T-helper 17 cell (primary cell): Measurements from ENCODE around the gene SLC12A7. TPM values are rescaled to one million over a fixed set of nuclear protein-coding genes. Genes with fewer than 3 reads are reported as not detected.
"Not testable (repeated sequence)": the region's sequence is repeated elsewhere in the genome, so short reads cannot be mapped to it uniquely, and the experiment has no call there.

ENCODE experiments used
- ATAC-seq: fragments of 150-1000 bp; cut with Tn5 transposase; 2 replicates; pipeline ENCODE4 v1.10.0; 2021; ENCODE audit warnings: mild to moderate bottlenecking, moderate library complexity
- DNase-seq, 3 donors: peaks; one replicate each; pipeline versions ENCODE4 v3.0.0 to v3.0.0-alpha.2; 2020 to 2021
- H3K9me3 ChIP-seq: one replicate; pipeline ENCODE4 v1.7.0; 2013; ENCODE audit warnings: low read length, mild to moderate bottlenecking; ENCODE audit not compliant: control insufficient read depth, poor library complexity, severe bottlenecking
- H3K27ac Mint-ChIP-seq: one replicate; pipeline ENCODE4 v1.8.0; 2022; ENCODE audit warnings: mild to moderate bottlenecking, moderate library complexity, mixed read lengths
- H3K27me3 Mint-ChIP-seq: one replicate; pipeline ENCODE4 v1.8.0; 2022; ENCODE audit warnings: mixed read lengths
- H3K36me3 Mint-ChIP-seq: one replicate; pipeline ENCODE4 v1.8.0; 2022; ENCODE audit warnings: low read depth, mixed read lengths
- H3K4me1 Mint-ChIP-seq: one replicate; pipeline ENCODE4 v1.8.0; 2022; ENCODE audit warnings: mild to moderate bottlenecking, mixed read lengths
- H3K4me3 Mint-ChIP-seq: one replicate; pipeline ENCODE4 v1.8.0; 2022; ENCODE audit warnings: mild to moderate bottlenecking, moderate library complexity, mixed read lengths
- total RNA-seq, 4 donors: library from RNA in 2 of 4; stranded (reverse) in 2 of 4; gene quantifications; one replicate each; pipeline ENCODE4 v1.2.3 and lab custom pipeline; 2022 to 2026

SLC12A7 gene
- total RNA-seq, 2 donors from 2014 or later = 36.6 to 88.0 TPM

DNA sequence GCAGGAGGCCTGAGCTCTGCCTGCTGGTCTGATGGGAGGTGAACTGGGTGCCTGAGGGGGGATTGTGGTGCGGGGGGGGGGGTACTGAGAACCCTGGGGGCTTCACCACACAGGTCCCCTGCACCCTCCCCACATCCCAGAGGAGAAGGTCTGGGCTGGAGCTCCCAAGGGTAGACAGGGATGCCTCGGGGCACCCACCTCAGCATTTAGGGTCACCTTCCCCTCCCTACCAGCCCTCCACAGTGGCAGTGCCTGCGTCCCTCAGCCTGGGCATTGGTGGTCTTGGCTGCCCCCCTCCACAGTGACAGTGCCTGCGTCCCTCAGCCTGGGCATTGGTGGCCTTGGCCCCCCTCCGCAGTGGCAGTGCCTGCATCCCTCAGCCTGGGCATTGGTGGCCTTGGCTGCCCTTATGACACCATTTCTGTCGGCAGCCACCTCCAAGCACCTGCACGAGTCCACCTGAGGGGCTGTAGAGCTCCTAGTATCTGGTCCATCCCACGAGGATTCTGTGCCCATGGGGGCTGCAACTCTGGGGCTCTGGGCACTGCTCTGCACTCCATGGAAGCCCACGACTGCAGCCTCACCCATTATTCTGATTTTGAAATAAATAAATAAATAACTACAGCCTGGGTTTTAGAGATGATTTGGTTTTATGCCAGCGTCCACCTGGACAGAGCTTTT is 81.8 kb downstream of the SLC12A7 start:
- peaks cover 12% of the 10 kb centered on the region for H3K27me3 Mint-ChIP-seq

DNA sequence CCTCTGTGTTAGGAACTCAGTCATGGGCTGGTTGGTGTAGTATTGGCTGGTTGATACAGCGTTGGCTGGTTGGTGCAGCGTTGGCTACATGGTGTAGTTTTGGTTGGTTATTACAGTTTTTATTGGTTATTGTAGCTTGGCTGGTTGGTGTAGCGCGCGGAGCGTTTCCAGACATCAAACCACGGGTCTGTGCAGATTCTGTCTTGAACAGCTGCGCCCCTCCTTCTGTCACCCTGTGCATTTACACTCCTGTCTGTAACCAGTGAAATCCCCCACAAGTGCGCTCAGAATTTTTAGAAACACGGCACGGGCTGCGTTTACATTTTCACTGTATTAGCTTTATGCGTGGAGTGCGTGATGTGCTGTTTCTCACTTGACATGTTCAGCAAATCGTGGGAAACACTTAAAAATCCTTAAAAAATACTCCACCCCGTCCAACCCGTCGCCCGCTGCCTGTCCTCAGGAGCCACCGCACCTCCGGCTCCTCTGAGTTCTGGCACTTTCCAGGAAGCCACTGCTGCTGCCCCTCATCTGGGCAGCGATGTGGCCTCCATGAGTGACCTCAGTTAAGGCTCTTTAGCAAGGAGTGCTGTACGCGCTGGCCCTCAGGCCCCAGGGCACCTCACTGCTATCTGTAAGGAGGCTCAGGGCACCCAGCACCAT is 82.5 kb downstream of the SLC12A7 start:
- peaks cover 12% of the 10 kb centered on the region for H3K27me3 Mint-ChIP-seq

More for the DNA sequence above, 81.8 kb downstream of the SLC12A7 start:
- ATAC-seq (no peak), DNase-seq (no peak)
- no peaks in the 10 kb centered on the region for H3K36me3 Mint-ChIP-seq
- H3K27ac Mint-ChIP-seq = no peak overlapping the region
- no peak overlapping the region for H3K4me3 Mint-ChIP-seq
- H3K9me3 ChIP-seq = no peaks in the 10 kb centered on the region
- H3K4me1 Mint-ChIP-seq = peaks cover 7% of the 10 kb centered on the region

DNA sequence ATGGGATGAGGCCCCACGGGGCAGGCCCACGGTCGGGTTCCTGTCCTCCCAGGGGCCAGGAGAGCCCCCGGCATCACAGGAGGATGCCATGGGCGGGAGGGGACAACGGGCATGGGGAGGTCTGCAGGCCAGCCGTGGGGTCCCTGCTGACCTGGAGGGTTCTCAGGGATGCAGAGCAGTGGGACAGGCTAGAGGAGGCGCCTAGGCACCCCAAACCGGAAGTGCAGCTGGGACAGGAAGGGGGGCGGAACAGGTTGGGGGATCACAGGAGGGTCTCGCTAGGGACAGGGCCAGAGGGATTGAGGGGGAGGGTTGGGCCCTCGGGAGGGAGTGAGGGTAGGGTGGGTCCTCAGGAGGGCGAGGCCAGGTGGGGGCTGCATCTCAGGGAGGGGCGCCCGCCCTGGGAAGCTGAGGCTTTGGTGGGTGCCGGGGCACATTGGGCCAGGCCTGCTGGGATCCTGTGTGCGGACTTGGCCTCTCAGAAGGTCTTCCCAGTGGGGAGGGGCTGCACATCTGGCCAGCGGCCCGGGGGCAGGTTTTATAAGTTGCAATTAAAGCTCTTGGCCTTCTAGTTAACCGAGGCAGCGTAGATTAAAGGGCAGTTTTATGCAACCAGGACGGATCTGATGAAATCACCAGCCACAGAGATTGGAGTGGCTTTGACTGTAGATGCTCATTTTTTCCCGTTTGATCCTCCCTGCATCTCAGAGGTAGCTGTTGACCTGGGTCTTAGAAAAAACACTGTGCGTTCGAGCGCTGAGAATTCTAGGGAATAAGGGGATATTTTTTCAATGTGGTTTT is 83.2 kb downstream of the SLC12A7 start:
- no peak for DNase-seq
- peaks cover 3% of the 10 kb centered on the region for H3K4me1 Mint-ChIP-seq
- no peak for ATAC-seq
- peaks cover 6% of the 10 kb centered on the region for H3K27me3 Mint-ChIP-seq
- no peak overlapping the region for H3K27ac Mint-ChIP-seq
- H3K36me3 Mint-ChIP-seq = no peaks in the 10 kb centered on the region
- H3K9me3 ChIP-seq = no peaks in the 10 kb centered on the region
- H3K4me3 Mint-ChIP-seq = no peak overlapping the region

More for the DNA sequence above, 82.5 kb downstream of the SLC12A7 start:
- peaks cover 3% of the 10 kb centered on the region for H3K4me1 Mint-ChIP-seq
- H3K4me3 Mint-ChIP-seq = no peak overlapping the region
- ATAC-seq = no peak
- H3K36me3 Mint-ChIP-seq = no peaks in the 10 kb centered on the region
- no peak for DNase-seq
- no peaks in the 10 kb centered on the region for H3K9me3 ChIP-seq
- H3K27ac Mint-ChIP-seq = no peak overlapping the region

DNA sequence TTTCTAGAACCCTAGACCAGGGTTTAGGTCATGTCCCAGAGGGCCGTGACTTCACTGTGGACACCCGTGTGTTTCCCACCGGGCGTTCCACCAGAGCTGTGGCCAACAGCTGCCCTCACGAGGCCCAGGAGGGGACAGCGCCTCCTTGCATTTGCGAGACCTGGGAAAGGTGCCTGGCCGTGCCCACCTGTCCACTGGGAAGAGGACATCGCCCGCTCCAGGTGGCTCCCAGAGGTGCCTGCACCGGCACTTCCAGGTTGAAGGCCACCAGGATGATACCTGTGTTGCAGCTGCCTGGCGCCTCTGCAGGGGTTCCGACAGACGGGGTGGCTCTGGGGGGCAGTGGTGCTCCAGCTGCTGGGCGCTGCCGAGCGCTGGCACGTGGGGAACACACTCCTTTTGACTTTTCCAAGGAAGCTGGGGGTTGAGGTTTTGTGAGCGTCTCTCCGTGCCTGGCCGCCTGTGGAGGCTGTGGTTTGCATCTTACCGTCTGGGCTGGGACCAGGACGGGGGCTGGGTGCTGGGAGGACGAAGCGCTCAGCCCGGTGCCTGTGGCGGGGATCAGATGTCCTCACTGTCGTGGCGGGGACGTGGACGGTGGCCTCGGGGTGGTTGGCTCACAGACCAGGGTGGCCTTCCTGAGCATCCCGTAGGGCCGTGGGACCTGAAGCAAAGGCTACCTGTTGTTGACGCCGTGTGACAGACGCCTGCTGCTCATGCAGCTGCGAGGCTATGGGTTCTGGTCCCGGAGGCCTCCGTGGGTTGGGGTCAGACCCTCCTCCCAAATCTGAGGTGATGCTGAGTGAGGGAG is 84.0 kb downstream of the SLC12A7 start:
- no peak for ATAC-seq
- no peak overlapping the region for H3K4me3 Mint-ChIP-seq
- H3K4me1 Mint-ChIP-seq = peaks cover 3% of the 10 kb centered on the region
- H3K9me3 ChIP-seq = no peaks in the 10 kb centered on the region
- no peak overlapping the region for H3K27ac Mint-ChIP-seq
- DNase-seq = no peak
- H3K36me3 Mint-ChIP-seq = no peaks in the 10 kb centered on the region
- H3K27me3 Mint-ChIP-seq = peaks cover 6% of the 10 kb centered on the region

DNA sequence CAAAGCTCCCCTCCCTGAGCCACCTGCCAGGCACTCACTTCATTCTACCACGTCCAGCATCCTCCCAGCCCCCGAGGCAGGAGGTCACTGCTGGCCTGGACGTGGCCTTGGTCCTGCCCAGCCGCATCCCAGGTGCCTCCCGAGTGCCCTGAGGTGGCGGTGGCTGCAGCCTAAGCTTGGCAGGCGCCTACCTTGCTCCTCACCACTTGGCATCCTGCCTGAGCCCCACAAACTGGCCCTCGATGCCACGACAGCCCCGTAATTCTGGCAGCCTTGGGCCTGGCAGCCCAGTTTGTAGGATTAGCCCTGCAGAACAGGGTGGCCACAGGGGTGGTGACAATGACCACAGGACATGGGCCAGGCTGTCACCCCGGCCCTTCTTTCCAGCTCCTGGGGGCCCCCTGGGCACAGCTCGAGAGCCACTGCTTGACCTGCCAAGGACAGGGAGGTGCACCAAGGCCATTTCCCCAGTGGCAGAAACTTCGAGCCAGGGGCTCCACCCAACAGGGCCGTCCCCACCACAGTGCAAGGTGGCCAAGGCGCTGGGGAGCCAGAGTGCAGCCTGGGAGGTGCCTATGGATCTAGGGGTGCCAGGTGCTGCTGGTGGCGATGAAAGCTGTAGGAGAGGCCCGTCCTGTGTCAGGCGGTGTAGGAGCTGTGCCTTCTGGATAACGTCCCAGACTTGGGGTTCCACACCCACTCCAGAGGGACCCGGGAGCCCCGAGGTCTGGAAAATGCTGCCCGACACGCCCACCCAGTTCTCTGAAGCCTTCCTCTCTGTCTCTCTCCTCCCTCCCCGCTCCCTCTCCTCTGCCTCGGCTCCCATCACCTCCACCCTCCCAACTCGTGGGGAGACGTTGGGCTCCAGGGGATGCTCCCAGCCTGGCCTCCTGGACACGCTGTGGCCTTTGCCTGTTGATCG is 84.9 kb downstream of the SLC12A7 start:
- no peaks in the 10 kb centered on the region for H3K36me3 Mint-ChIP-seq
- H3K27me3 Mint-ChIP-seq = no peaks in the 10 kb centered on the region
- ATAC-seq (no peak), DNase-seq (no peak)
- no peak overlapping the region for H3K4me3 Mint-ChIP-seq
- H3K4me1 Mint-ChIP-seq = peaks cover 3% of the 10 kb centered on the region
- H3K27ac Mint-ChIP-seq = no peak overlapping the region
- H3K9me3 ChIP-seq = no peaks in the 10 kb centered on the region

DNA sequence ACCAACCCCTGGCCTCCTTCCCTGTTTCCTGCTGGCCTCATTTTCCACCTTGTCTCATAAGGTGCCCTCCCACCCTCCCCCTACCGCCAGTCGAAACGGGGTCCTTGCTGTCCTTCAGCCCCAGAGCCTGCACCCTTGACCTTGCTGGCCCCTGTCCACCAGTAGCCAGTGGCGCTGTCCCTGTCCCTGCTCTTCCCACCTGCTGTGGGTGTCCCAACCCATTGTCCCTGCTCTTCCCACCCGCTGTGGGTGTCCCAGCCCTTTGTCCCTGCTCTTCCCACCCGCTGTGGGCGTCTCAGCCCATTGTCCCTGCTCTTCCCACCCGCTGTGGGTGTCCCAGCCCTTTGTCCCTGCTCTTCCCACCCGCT is 89.9 kb downstream of the SLC12A7 start:
- not testable (repeated sequence) for H3K9me3 ChIP-seq, H3K27ac Mint-ChIP-seq, H3K4me3 Mint-ChIP-seq, H3K36me3 Mint-ChIP-seq, ATAC-seq, H3K27me3 Mint-ChIP-seq, H3K4me1 Mint-ChIP-seq, DNase-seq

DNA sequence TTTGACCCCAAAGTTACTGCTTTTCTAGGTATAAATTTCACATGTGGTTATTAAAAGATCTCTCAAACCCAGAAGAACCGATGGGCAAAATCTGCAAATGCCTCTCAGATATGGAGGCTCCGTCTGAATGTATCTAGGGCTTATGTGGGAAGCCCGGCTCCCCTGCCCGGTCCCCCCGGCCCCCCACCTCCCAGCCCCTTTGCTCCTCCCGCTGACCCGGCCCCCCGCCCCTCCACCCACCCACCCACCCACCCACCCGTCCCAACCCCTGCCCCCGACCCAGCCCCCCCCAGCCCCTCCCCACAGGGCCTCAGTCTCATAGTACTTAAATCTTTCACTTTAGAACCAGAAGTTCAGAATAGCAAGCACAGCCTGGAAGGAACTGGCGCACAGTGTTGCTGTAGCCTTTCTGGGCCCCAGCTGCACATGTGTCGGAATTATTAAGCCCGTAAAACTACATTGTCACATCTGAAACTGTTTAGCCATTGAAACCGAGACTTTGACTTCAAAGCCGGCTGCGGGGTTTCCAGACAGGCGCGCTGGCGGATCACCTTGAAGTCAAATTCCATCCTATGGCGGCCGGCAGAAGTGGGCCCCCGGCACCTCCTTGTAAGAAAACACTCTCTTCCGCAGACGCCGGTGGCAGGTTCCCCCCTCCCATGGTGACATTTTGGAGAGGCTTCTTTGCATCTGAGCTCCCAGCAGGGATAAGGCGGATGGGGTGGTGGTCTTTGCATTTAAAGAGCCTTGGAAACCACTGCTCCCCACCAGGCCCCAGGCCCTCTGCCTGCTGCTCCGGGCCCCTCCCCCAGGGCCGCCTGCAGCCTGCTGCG is 90.5 kb downstream of the SLC12A7 start:
- no peaks in the 10 kb centered on the region for H3K36me3 Mint-ChIP-seq
- no peak for DNase-seq
- no peak for ATAC-seq
- no peak overlapping the region for H3K27ac Mint-ChIP-seq
- peaks cover 3% of the 10 kb centered on the region for H3K27me3 Mint-ChIP-seq
- H3K4me1 Mint-ChIP-seq = no peaks in the 10 kb centered on the region
- no peaks in the 10 kb centered on the region for H3K9me3 ChIP-seq
- H3K4me3 Mint-ChIP-seq = no peak overlapping the region

DNA sequence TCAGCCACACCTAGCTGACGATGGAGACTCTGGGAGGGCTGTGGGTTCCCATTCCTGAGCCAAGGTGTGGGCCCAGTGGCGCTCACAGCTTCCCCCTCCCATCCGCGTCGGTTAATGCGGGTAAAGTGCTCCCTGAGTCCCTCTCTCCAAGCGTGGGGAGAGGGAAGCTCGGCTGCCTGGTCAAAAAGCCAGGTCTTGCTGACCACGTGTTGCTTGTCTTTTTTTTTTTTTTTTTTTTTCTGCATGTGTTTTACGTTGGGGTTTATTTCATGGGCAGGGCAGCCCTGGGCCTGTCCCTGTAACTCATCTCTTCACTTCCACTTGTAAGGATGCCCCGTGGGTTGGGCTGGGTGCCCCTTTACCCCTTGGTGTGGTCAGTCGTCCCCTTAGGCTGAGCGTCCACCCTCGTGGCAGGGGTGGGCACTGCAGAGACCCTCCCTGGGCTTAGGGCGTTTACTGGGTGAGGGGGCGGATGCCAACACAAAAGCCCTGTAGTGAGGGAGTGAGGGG is 91.4 kb downstream of the SLC12A7 start:
- DNase-seq (no peak), ATAC-seq (no peak)
- H3K4me3 Mint-ChIP-seq = no peak overlapping the region
- no peaks in the 10 kb centered on the region for H3K9me3 ChIP-seq
- H3K36me3 Mint-ChIP-seq = no peaks in the 10 kb centered on the region
- no peak overlapping the region for H3K27ac Mint-ChIP-seq
- H3K4me1 Mint-ChIP-seq = no peaks in the 10 kb centered on the region
- H3K27me3 Mint-ChIP-seq = peaks cover 6% of the 10 kb centered on the region

DNA sequence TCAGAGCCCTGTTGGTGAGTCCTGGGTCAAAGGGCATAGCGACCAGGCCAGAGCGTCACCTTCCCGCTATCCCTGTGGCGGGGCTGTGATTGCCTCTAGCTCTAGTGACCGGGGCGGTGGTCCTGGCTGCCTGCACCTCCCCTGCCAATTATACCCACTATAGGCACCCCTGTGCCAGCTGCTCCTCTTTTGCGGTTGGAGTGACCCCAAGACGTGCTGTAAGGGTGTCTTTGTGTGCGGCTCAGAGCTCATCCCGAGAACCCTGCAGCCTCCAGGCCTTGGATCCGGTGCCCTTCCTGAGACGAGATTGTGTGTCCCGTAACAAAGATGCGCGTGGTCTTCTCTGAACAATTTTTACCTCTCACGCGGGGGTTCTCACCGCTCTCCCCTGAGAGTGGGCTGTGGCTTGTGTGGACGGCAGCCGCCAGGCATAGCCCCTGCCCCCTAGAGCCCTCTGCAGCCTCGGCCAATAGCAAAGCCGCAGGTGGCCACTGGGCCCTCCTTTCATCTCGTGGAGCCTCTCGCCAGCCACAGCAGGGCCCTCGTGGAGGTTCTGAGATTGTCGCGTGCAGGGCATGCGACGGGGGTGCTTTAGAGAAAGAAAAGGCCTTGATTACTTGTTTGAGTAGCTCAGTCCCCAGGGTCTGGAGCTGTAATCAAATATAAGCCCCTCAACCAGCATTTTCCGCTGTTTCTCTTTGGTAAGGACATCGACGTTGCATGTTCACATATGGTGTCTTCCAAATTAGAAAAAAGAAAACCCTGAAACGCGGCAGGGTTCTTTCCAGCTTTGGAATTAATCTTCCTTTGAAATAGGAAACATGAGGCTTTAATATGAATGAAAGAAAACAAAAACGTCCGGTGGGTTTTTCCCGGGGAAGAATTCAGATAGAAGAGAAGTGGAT is 92.6 kb downstream of the SLC12A7 start:
- ATAC-seq = no peak
- H3K27me3 Mint-ChIP-seq = peaks cover 6% of the 10 kb centered on the region
- H3K36me3 Mint-ChIP-seq = no peaks in the 10 kb centered on the region
- no peaks in the 10 kb centered on the region for H3K9me3 ChIP-seq
- H3K4me1 Mint-ChIP-seq = no peaks in the 10 kb centered on the region
- H3K4me3 Mint-ChIP-seq = no peak overlapping the region
- DNase-seq = no peak
- no peak overlapping the region for H3K27ac Mint-ChIP-seq

DNA sequence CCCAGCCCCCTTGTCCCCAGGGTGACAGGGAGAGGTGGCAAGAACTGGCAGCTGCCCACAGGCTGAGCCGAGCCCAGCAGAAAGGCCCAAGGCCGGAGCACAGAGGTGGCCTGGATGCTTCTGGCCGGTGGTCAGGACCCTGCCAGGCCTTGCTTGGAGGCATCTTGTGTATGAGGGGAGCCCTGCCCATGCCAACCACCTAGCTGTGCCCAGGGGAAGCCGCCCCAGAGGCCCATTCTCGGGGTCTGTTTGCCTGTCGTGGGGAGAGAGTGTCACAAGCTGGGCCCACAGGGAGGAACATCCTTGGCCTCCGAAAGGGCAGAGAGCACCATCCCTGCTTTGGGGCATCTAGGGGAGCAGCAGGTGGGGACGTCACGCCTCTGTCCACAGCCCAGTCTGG is 93.3 kb downstream of the SLC12A7 start:
- no peaks in the 10 kb centered on the region for H3K9me3 ChIP-seq
- ATAC-seq = no peak
- Mint-ChIP-seq H3K4me1 (no peaks in the 10 kb centered on the region), H3K27ac (no peak overlapping the region), H3K36me3 (no peaks in the 10 kb centered on the region), H3K27me3 (peaks cover 6% of the 10 kb centered on the region), H3K4me3 (no peak overlapping the region)
- DNase-seq = no peak
